Ascending aorta (tissue), 2 donors: Measurements from ENCODE around the gene CAV1. TPM values are rescaled to one million over a fixed set of nuclear protein-coding genes. Genes with fewer than 3 reads are reported as not detected.

ENCODE experiments used
- DNase-seq, 2 donors: peaks; one replicate each; pipeline ENCODE4 v3.0.0-alpha.2; 2019; ENCODE audit warnings: low spot score in 2 of 2
- H3K27ac ChIP-seq, 2 donors: fragments of 200-600 bp; sonication (generic); one replicate each; pipeline ENCODE4 v1.5.1; 2016 to 2017; ENCODE audit warnings: mild to moderate bottlenecking in 1 of 2
- H3K27me3 ChIP-seq: fragments of 200-600 bp; sonication (generic); one replicate; pipeline ENCODE4 v1.5.1; 2017
- H3K36me3 ChIP-seq, 2 donors: fragments of 200-600 bp; sonication (generic); one replicate each; pipeline ENCODE4 v1.5.1; 2016
- H3K4me1 ChIP-seq, 2 donors: fragments of 200-600 bp; sonication (generic); one replicate each; pipeline ENCODE4 v1.5.1; 2016 to 2017; ENCODE audit warnings: mild to moderate bottlenecking in 1 of 2
- H3K4me3 ChIP-seq, 2 donors: fragments of 200-600 bp; sonication (generic); one replicate each; pipeline ENCODE4 v1.5.1; 2016 to 2017; ENCODE audit warnings: mild to moderate bottlenecking in 1 of 2
- H3K9me3 ChIP-seq, 2 donors: fragments of 200-600 bp; sonication (generic); one replicate each; pipeline ENCODE4 v1.5.1; 2016
- CTCF ChIP-seq, 3 experiments: fragments of 200-600 bp in 2 of 3; fragments of 450-650 bp in 1 of 3; sonication (generic) in 2 of 3; IDR thresholded peaks; one replicate each; pipeline ENCODE4 v1.5.1; 2016 to 2019; ENCODE audit warnings: antibody characterized with exemption in 3 of 3, mild to moderate bottlenecking in 1 of 3, moderate library complexity in 1 of 3
- intact Hi-C: fragments of 100-400 bp; cut with DNase I; formaldehyde crosslinking; loops from one replicate; pipeline ENCODE4 v1.15.1; 2023
- total RNA-seq: library from RNA; depleted of rRNA; stranded (reverse); fragments of >200 nt; gene quantifications from one replicate; pipeline ENCODE4 v1.1.0, GENCODE V29; 2016

The CAV1 gene
- total RNA-seq, 1 donor from 2014 or later = 156 TPM

- Histone ChIP-seq H3K36me3 (peaks cover 7 to 26% of the 10 kb centered on the region in 2 donors), H3K27ac (peak overlapping the region; percentile 20 to 78), H3K4me3 (no peak overlapping the region), H3K4me1 (peaks cover 0 to 17% of the 10 kb centered on the region in 2 donors), H3K27me3 (no peaks in the 10 kb centered on the region), H3K9me3 (no peaks in the 10 kb centered on the region)
- no peak for DNase-seq
- no peak for TF ChIP-seq CTCF (IDR thresholded peaks at IDR 0.05)
- intact Hi-C loops = no loop called here
These were observed 14.8 kb upstream of the CAV1 start for GRCh38 chr7:116509982-116510579.

GRCh38 chr7:116510795-116511194 is 14.0 kb upstream of the CAV1 start:
- intact Hi-C loops = no loop called here
- Histone ChIP-seq H3K9me3 (no peaks in the 10 kb centered on the region), H3K27me3 (no peaks in the 10 kb centered on the region), H3K27ac (peak overlapping the region; percentile 73 to 78), H3K4me3 (peak overlapping the region in 1 of 2 donors; percentile 61), H3K4me1 (peaks cover 0 to 14% of the 10 kb centered on the region in 2 donors), H3K36me3 (peaks cover 7 to 24% of the 10 kb centered on the region in 2 donors)
- no peak for DNase-seq
- TF ChIP-seq CTCF (IDR thresholded peaks at IDR 0.05) = no peak

- Histone ChIP-seq H3K27me3 (no peaks in the 10 kb centered on the region), H3K4me1 (peaks cover 0 to 14% of the 10 kb centered on the region in 2 donors), H3K27ac (peak overlapping the region; percentile 73 to 78), H3K9me3 (no peaks in the 10 kb centered on the region), H3K36me3 (peaks cover 7 to 16% of the 10 kb centered on the region in 2 donors), H3K4me3 (peak overlapping the region; percentile 49 to 61)
- peak in 1 of 2 donors; percentile 70 for DNase-seq
- no peak for TF ChIP-seq CTCF (IDR thresholded peaks at IDR 0.05)
- intact Hi-C loops = no loop called here
These were observed 13.0 kb upstream of the CAV1 start for GRCh38 chr7:116511552-116512519.

- TF ChIP-seq CTCF (IDR thresholded peaks at IDR 0.05) = no peak
- Histone ChIP-seq H3K4me1 (peaks cover 0 to 9% of the 10 kb centered on the region in 2 donors), H3K9me3 (no peaks in the 10 kb centered on the region), H3K36me3 (peaks cover 2 to 8% of the 10 kb centered on the region in 2 donors), H3K27ac (peak overlapping the region; percentile 73 to 78), H3K27me3 (no peaks in the 10 kb centered on the region), H3K4me3 (peak overlapping the region; percentile 49 to 61)
- intact Hi-C loops = no loop called here
- DNase-seq = no peak
These were observed 12.2 kb upstream of the CAV1 start for GRCh38 chr7:116512520-116513188.

- H3K36me3 ChIP-seq = no peaks in the 10 kb centered on the region
- no peak overlapping the region for H3K27ac ChIP-seq
- H3K27me3 ChIP-seq = no peaks in the 10 kb centered on the region
- intact Hi-C loops = no loop called here
- H3K4me1 ChIP-seq = peaks cover 0 to 2% of the 10 kb centered on the region in 2 donors
- DNase-seq = no peak
- no peaks in the 10 kb centered on the region for H3K9me3 ChIP-seq
- TF ChIP-seq CTCF (IDR thresholded peaks at IDR 0.05) = no peak
- no peak overlapping the region for H3K4me3 ChIP-seq
These were observed 9.3 kb upstream of the CAV1 start for GRCh38 chr7:116515584-116515983.
